Esophagus squamous epithelium (tissue), 4 donors: ENCODE data around the gene STOML1.

ENCODE experiments used
- CTCF ChIP-seq, 6 experiments: fragments of 450-650 bp in 4 of 6; fragments of 200-600 bp in 2 of 6; sonication (generic) in 2 of 6; IDR thresholded peaks; one replicate each; pipeline ENCODE4 v1.5.1; 2016 to 2019; ENCODE audit warnings: antibody characterized with exemption in 6 of 6, mild to moderate bottlenecking in 4 of 6, moderate library complexity in 4 of 6
- POLR2A ChIP-seq, 4 donors: fragments of 450-650 bp; IDR thresholded peaks; one replicate each; pipeline ENCODE4 v1.6.1; 2017; ENCODE audit warnings: antibody characterized with exemption in 4 of 4, mild to moderate bottlenecking in 4 of 4, moderate library complexity in 3 of 4

- no peak for TF ChIP-seq CTCF (IDR thresholded peaks at IDR 0.05)
- TF ChIP-seq POLR2A (IDR thresholded peaks at IDR 0.05): no peak
Observed at GRCh38 chr15:73942751-73943270, 49.3 kb downstream of the STOML1 start.
